CD4-positive, CD25-positive, alpha-beta regulatory T cell (primary cell): ENCODE data around the gene FITM1. TPM values are rescaled to one million over a fixed set of nuclear protein-coding genes. Genes with fewer than 3 reads are reported as not detected.

Experiments
- ATAC-seq, 2 donors: fragments of 150-1000 bp; cut with Tn5 transposase; one replicate each; pipeline ENCODE4 v1.10.0; 2021; ENCODE audit warnings: low read depth in 2 of 2, moderate number of reproducible peaks in 2 of 2, moderate library complexity in 1 of 2
- DNase-seq, 3 donors: peaks; one replicate each; pipeline versions ENCODE4 v3.0.0 to v3.0.0-alpha.2; 2012 to 2022; ENCODE audit warnings: mixed read lengths in 1 of 3
- H3K27ac ChIP-seq: one replicate; pipeline ENCODE4 v1.7.0; 2013; ENCODE audit warnings: mild to moderate bottlenecking, low read length; ENCODE audit not compliant: insufficient read depth, poor library complexity, severe bottlenecking
- H3K27me3 ChIP-seq: one replicate; pipeline ENCODE4 v1.7.0; 2013; ENCODE audit warnings: low read length; ENCODE audit not compliant: control insufficient read depth, insufficient read depth
- H3K36me3 ChIP-seq: one replicate; pipeline ENCODE4 v1.7.0; 2013; ENCODE audit warnings: mild to moderate bottlenecking, low read length, moderate library complexity; ENCODE audit not compliant: control insufficient read depth, insufficient read depth
- H3K4me1 ChIP-seq: 2 replicates; pipeline ENCODE4 v1.7.0; 2013; ENCODE audit warnings: mild to moderate bottlenecking, low read length; ENCODE audit not compliant: insufficient read depth, control insufficient read depth, poor library complexity, severe bottlenecking
- H3K4me3 ChIP-seq: one replicate; pipeline ENCODE4 v1.7.0; 2013; ENCODE audit warnings: low read depth, mild to moderate bottlenecking, low read length, moderate library complexity
- H3K9me3 ChIP-seq, 2 experiments: 1 replicate in 1 of 2; 2 replicates in 1 of 2; pipeline ENCODE4 v1.7.0; 2013; ENCODE audit warnings: low read length in 2 of 2, mild to moderate bottlenecking in 1 of 2, moderate library complexity in 1 of 2; ENCODE audit not compliant: control insufficient read depth in 2 of 2
- H3K27ac Mint-ChIP-seq, 3 donors: one replicate each; pipeline ENCODE4 v1.8.0; 2020 to 2022; ENCODE audit warnings: mild to moderate bottlenecking in 3 of 3, mixed read lengths in 3 of 3, moderate library complexity in 2 of 3
- H3K27me3 Mint-ChIP-seq: one replicate; pipeline ENCODE4 v1.8.0; 2022; ENCODE audit warnings: mild to moderate bottlenecking, mixed read lengths
- H3K36me3 Mint-ChIP-seq: one replicate; pipeline ENCODE4 v1.8.0; 2020; ENCODE audit warnings: mixed read lengths
- H3K4me1 Mint-ChIP-seq, 4 donors: one replicate each; pipeline ENCODE4 v1.8.0; 2020 to 2022; ENCODE audit warnings: mixed read lengths in 4 of 4, mild to moderate bottlenecking in 1 of 4
- H3K4me3 Mint-ChIP-seq, 4 donors: one replicate each; pipeline ENCODE4 v1.8.0; 2020 to 2022; ENCODE audit warnings: mild to moderate bottlenecking in 4 of 4, mixed read lengths in 4 of 4, moderate library complexity in 3 of 4
- H3K9me3 Mint-ChIP-seq, 7 donors: one replicate each; pipeline ENCODE4 v1.8.0; 2020 to 2022; ENCODE audit warnings: mixed read lengths in 7 of 7, mild to moderate bottlenecking in 3 of 7, moderate library complexity in 2 of 7
- polyA plus RNA-seq, 4 donors: library from polyadenylated mRNA; unstranded; fragments of 300-500 nt; fragmentation: Illumina TruSeq; gene quantifications; one replicate each; pipeline ENCODE4 v1.2.3, GENCODE V29; 2021
- total RNA-seq: library from RNA; stranded (reverse); gene quantifications from one replicate; pipeline ENCODE4 v1.2.3, GENCODE V29; 2022

FITM1 gene
- total and polyA plus RNA-seq, 5 donors from 2014 or later = 0.20 to 1.1 (median 0.33) TPM; not detected in 1

DNA sequence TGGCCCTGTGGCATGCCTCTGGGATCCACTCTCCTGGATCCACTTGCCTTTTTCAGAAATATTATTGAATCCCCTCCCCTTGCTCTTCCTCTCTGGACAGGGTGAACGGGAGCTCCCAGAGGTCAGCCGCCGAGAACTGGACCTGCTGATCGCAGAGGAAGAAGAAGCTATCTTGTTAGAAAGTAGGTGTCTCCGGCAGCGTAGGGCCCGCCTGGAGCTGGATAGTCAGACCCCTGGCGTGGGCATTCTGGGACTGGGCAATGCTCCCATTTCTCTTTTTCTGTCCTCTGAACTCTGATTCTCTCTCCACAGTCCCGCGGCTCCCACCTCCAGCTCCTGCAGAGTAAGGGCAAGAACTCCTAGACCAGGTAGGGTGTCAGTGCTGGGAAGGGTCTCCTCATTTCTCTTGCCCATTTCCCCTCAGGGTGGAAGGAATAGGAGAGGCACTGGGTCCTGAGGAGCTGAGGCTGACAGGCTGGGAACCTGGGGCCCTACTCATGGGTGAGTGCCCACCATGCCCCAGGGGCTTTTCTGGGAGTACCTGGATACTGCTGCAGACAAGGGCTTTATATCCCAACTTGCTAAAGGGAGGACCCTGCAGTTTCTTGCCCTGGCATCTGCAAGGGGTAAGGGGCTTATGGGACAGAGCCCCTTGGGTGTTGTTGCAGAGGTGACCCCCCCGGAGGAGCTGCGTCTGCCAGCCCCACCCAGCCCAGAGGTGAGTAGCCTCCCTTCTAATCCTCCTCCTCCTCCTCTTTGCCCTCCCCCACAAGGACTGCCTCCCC is 46.8 kb downstream of the FITM1 start:
- peak overlapping the region in 2 of 3 donors; percentile 48 to 51 for H3K27ac Mint-ChIP-seq
- Histone ChIP-seq H3K27me3 (no peaks in the 10 kb centered on the region), H3K27ac (no peak overlapping the region), H3K4me1 (no peaks in the 10 kb centered on the region), H3K36me3 (peaks cover 40% of the 10 kb centered on the region), H3K4me3 (no peak overlapping the region), H3K9me3 (no peaks in the 10 kb centered on the region)
- no peaks in the 10 kb centered on the region for H3K9me3 Mint-ChIP-seq
- no peak overlapping the region for H3K4me3 Mint-ChIP-seq
- H3K4me1 Mint-ChIP-seq = peaks cover 0 to 27% (median 9%) of the 10 kb centered on the region in 4 donors
- H3K36me3 Mint-ChIP-seq = peaks cover 17% of the 10 kb centered on the region
- no peak for DNase-seq
- H3K27me3 Mint-ChIP-seq = no peaks in the 10 kb centered on the region
- no peak for ATAC-seq

- H3K4me1 Mint-ChIP-seq = peaks cover 0 to 21% (median 10%) of the 10 kb centered on the region in 4 donors
Observed at GRCh38 chr14:24177891-24178290, 47.4 kb downstream of the FITM1 start.

DNA sequence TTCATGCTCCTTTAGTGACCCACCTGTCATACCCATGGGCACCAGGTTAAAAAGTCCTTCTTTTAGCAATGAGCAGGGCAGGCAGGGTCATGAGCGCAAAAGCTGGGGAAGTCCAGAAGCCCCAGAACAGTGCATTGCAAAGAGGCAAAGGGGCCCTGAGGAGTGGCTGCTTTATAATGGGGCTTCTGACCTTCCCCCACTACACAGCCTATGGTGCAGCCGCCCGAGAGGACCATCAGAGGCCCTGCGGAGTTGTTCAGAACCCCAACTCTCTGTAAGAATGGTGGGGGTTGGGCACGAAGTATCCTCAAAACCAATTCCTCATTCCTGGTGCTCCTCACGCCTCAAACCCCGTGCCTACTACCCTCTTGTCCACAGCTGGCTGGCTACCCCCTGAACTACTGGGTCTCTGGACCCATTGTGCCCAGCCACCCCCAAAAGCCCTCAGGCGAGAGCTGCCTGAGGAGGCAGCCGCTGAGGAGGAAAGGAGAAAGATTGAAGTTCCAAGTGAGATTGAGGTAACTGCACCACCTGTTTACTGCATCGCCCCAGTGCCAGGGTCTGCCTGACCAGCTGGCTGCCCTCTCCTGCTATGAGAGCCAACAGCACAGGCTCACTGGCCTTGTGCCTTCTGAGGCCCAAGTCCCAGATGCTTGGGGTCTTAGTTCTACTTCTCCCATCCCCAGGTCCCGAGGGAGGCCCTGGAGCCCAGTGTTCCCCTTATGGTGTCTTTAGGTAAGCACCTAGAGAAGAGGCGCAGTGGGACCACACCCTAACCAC is 48.1 kb downstream of the FITM1 start:
- peaks cover 44% of the 10 kb centered on the region for H3K36me3 ChIP-seq
- ATAC-seq = no peak
- no peaks in the 10 kb centered on the region for H3K27me3 ChIP-seq
- H3K27me3 Mint-ChIP-seq = no peaks in the 10 kb centered on the region
- peaks cover 21% of the 10 kb centered on the region for H3K36me3 Mint-ChIP-seq
- H3K9me3 Mint-ChIP-seq = no peaks in the 10 kb centered on the region
- no peaks in the 10 kb centered on the region for H3K9me3 ChIP-seq
- peaks cover 0 to 14% (median 8%) of the 10 kb centered on the region in 4 donors for H3K4me1 Mint-ChIP-seq
- DNase-seq = no peak
- no peak overlapping the region for H3K4me3 Mint-ChIP-seq
- H3K4me3 ChIP-seq = no peak overlapping the region
- no peak overlapping the region for H3K27ac Mint-ChIP-seq
- H3K4me1 ChIP-seq = no peaks in the 10 kb centered on the region
- H3K27ac ChIP-seq = no peak overlapping the region

More at GRCh38 chr14:24177891-24178290, 47.4 kb downstream of the FITM1 start:
- H3K27ac Mint-ChIP-seq = peak overlapping the region in 2 of 3 donors; percentile 48 to 51
- peaks cover 40% of the 10 kb centered on the region for H3K36me3 ChIP-seq
- no peaks in the 10 kb centered on the region for H3K4me1 ChIP-seq
- H3K36me3 Mint-ChIP-seq = peaks cover 21% of the 10 kb centered on the region
- no peak for DNase-seq
- no peak for ATAC-seq
- no peak overlapping the region for H3K4me3 Mint-ChIP-seq
- no peaks in the 10 kb centered on the region for H3K9me3 ChIP-seq
- no peaks in the 10 kb centered on the region for H3K9me3 Mint-ChIP-seq
- no peak overlapping the region for H3K4me3 ChIP-seq
- H3K27me3 Mint-ChIP-seq = no peaks in the 10 kb centered on the region
- H3K27ac ChIP-seq = no peak overlapping the region
- H3K27me3 ChIP-seq = no peaks in the 10 kb centered on the region

- no peaks in the 10 kb centered on the region for H3K27me3 ChIP-seq
- H3K27ac ChIP-seq = no peak overlapping the region
- no peaks in the 10 kb centered on the region for H3K9me3 ChIP-seq
- ATAC-seq (no peak), DNase-seq (no peak)
- Mint-ChIP-seq H3K4me3 (peak overlapping the region in 1 of 4 donors; percentile 19), H3K9me3 (no peaks in the 10 kb centered on the region), H3K4me1 (peaks cover 0 to 11% (median 7%) of the 10 kb centered on the region in 4 donors), H3K27ac (peak overlapping the region in 2 of 3 donors; percentile 51 to 66), H3K27me3 (no peaks in the 10 kb centered on the region), H3K36me3 (peaks cover 21% of the 10 kb centered on the region)
- no peaks in the 10 kb centered on the region for H3K4me1 ChIP-seq
- H3K36me3 ChIP-seq = peaks cover 49% of the 10 kb centered on the region
- H3K4me3 ChIP-seq = no peak overlapping the region
Observed at GRCh38 chr14:24179294-24179960, 49.0 kb downstream of the FITM1 start.

DNA sequence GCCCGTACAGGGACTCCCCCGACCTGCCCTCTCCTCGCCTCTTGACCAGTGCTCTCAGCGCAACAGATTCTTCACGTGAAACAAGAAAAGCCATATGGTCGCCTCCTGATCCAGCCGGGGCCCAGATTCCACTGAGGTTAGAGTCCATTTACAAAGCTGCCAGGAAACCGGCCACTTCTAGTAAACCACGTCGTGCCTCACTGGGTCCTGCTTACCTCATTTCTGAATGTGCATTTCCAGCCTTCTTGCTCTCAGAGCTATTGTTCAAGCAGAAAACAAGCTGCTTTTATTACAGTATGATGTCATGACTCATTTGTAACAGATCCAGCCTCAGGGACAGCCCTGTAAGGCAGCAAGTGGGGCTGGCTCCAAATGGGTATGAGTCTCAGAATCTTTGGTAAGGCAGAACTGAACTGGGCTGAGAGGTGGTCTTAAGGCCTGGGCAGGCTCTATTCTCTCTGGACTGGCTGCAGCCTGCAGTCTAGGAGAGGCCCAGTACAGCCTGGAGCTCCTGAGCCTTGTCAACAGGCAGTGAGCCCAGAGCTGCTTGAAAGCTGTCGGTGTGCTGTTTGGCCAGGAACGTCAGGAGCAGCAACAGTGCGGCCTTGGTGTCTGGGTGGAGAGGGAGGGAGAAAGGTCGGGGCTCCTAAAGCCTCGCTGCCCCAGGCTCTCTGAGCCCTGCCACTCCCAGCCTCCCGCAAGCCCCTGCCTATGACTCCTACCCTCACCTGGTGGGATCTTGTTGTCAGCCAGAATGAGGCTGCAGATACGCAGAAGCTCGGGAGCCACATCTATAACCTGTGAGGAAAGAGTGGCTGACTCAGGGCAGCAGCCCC is 49.7 kb downstream of the FITM1 start:
- no peak for ATAC-seq
- Mint-ChIP-seq H3K27me3 (no peaks in the 10 kb centered on the region), H3K4me1 (peaks cover 0 to 7% (median 3%) of the 10 kb centered on the region in 4 donors), H3K4me3 (peak overlapping the region in 1 of 4 donors; percentile 54), H3K9me3 (no peaks in the 10 kb centered on the region), H3K27ac (peak overlapping the region in 2 of 3 donors; percentile 43 to 51), H3K36me3 (peaks cover 15% of the 10 kb centered on the region)
- Histone ChIP-seq H3K4me1 (no peaks in the 10 kb centered on the region), H3K27ac (no peak overlapping the region), H3K9me3 (no peaks in the 10 kb centered on the region), H3K27me3 (no peaks in the 10 kb centered on the region), H3K36me3 (peaks cover 55% of the 10 kb centered on the region), H3K4me3 (no peak overlapping the region)
- DNase-seq = no peak

DNA sequence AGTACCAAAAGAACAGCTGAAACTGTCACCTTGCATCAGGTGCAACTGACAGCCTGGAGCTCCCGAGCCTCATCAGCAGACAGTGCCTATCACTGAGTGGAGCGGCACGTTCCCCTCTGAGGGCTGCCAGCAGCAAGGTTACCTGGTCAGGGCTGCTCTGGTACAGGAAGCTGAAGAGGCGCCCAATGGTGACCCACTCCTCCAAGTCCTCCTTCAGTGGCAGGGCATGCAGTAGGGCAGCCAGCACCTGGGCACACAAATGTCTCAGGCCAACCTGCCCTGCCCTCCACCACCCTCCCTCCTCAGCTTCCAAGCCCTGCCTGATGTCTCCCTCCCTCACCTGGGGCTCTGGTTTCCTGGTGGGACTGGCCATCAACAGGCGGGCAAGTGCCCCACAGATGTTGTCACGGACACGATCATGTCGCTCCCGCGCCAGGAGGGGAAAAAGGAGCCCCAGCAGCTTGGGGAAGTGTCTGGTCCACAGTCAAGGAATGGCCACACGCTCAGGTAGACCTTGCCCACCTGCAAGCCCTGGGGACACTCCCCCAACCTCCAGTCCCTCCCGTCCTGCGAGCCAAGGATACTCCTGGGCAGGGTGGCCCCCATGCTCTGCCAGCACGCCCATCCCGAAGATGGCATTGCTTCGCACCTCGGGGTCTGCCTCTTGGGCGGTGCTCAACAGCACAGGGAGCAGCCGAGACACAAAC is 51.1 kb downstream of the FITM1 start:
- no peaks in the 10 kb centered on the region for H3K9me3 Mint-ChIP-seq
- H3K27me3 Mint-ChIP-seq = no peaks in the 10 kb centered on the region
- peaks cover 0 to 7% (median 3%) of the 10 kb centered on the region in 4 donors for H3K4me1 Mint-ChIP-seq
- H3K36me3 Mint-ChIP-seq = peaks cover 13% of the 10 kb centered on the region
- H3K4me1 ChIP-seq = no peaks in the 10 kb centered on the region
- no peak overlapping the region for H3K4me3 ChIP-seq
- no peak for ATAC-seq
- peak overlapping the region in 1 of 4 donors; percentile 23 for H3K4me3 Mint-ChIP-seq
- no peaks in the 10 kb centered on the region for H3K27me3 ChIP-seq
- H3K27ac Mint-ChIP-seq = no peak overlapping the region
- H3K36me3 ChIP-seq = peaks cover 61% of the 10 kb centered on the region
- no peak overlapping the region for H3K27ac ChIP-seq
- H3K9me3 ChIP-seq = no peaks in the 10 kb centered on the region
- no peak for DNase-seq
